ENCODE results near the gene LARP4.
A peak's percentile ranks its signal among the peaks of the same experiment; 100 is the strongest.

The LARP4 gene

GRCh38 chr12:50400638-50401499 is at the start of gene LARP4 (continued):
- TF ChIP-seq ZBTB10 (tag by site-specific recombination; IDR thresholded peaks at IDR 0.05): peak; percentile 86
- TF ChIP-seq ZNF664 (tag by site-specific recombination; IDR thresholded peaks at IDR 0.05): no peak
- TF ChIP-seq ZNF10 (tag by site-specific recombination; IDR thresholded peaks at IDR 0.05): peak; percentile 56; the same call in 1 of the 2 replicates
- no peak for TF ChIP-seq BCL6B (tag by site-specific recombination; IDR thresholded peaks at IDR 0.05)
- no peak for TF ChIP-seq ZNF645 (tag by site-specific recombination; IDR thresholded peaks at IDR 0.05)
- peak; percentile 61; the same call in 1 of the 2 replicates for TF ChIP-seq ZSCAN16 (tag by site-specific recombination; IDR thresholded peaks at IDR 0.05)
- TF ChIP-seq ZBTB17 (tag by site-specific recombination; IDR thresholded peaks at IDR 0.05): peak; percentile 92
- TF ChIP-seq ZNF600 (tag by site-specific recombination; IDR thresholded peaks at IDR 0.05): peak; percentile 94
- TF ChIP-seq SETDB1 (IDR thresholded peaks at IDR 0.05; ENCODE audit: insufficient read length, low read length): no peak
- TF ChIP-seq ZBTB21 (tag by site-specific recombination; IDR thresholded peaks at IDR 0.05): no peak
- no peak for TF ChIP-seq ZNF157 (tag by site-specific recombination; IDR thresholded peaks at IDR 0.05)
- TF ChIP-seq ZNF221 (tag by site-specific recombination; IDR thresholded peaks at IDR 0.05; ENCODE audit: borderline replicate concordance): no peak
- TF ChIP-seq ZNF223 (tag by site-specific recombination; IDR thresholded peaks at IDR 0.05): no peak
- peak; percentile 68; the same call in 1 of the 2 replicates for TF ChIP-seq ZNF324 (tag by site-specific recombination; IDR thresholded peaks at IDR 0.05)
- TF ChIP-seq ZNF148 (tag by site-specific recombination; IDR thresholded peaks at IDR 0.05; ENCODE audit: borderline replicate concordance): no peak
- peak; percentile 98 for TF ChIP-seq SCRT2 (tag by site-specific recombination; IDR thresholded peaks at IDR 0.05)
- TF ChIP-seq ZNF23 (tag by site-specific recombination; IDR thresholded peaks at IDR 0.05; ENCODE audit: borderline replicate concordance): no peak
- peak; percentile 68 for TF ChIP-seq TRIM28 (IDR thresholded peaks at IDR 0.05; ENCODE audit: borderline replicate concordance, low read length)
- 0 out of 2 replicates have a peak, but pooled peaks have one; percentile 55 for TF ChIP-seq ZNF785 (tag by site-specific recombination; IDR thresholded peaks at IDR 0.05)
- TF ChIP-seq EGR2 (tag by site-specific recombination; IDR thresholded peaks at IDR 0.05; ENCODE audit: low read depth): peak; percentile 89
- TF ChIP-seq CTCF (tag by site-specific recombination; IDR thresholded peaks at IDR 0.05): peak; percentile 61
- TF ChIP-seq ZNF596 (tag by site-specific recombination; IDR thresholded peaks at IDR 0.05): no peak
- no peak for TF ChIP-seq ZNF624 (tag by site-specific recombination; IDR thresholded peaks at IDR 0.05)
- TF ChIP-seq ZNF510 (tag by site-specific recombination; IDR thresholded peaks at IDR 0.05; ENCODE audit: insufficient replicate concordance): no peak
- TF ChIP-seq ZNF155 (tag by site-specific recombination; IDR thresholded peaks at IDR 0.05): no peak
- 0 out of 2 replicates have a peak, but pooled peaks have one; percentile 24 for TF ChIP-seq ZBTB1 (tag by site-specific recombination; IDR thresholded peaks at IDR 0.05)
- TF ChIP-seq REST (tag by site-specific recombination; IDR thresholded peaks at IDR 0.05): peak; percentile 9

Measured in HEK293 (cell line).